ENCODE data around the gene KIF24.
"Not testable (repeated sequence)": the region's sequence is repeated elsewhere in the genome, so short reads cannot be mapped to it uniquely, and the experiment has no call there.

The KIF24 gene

DNA sequence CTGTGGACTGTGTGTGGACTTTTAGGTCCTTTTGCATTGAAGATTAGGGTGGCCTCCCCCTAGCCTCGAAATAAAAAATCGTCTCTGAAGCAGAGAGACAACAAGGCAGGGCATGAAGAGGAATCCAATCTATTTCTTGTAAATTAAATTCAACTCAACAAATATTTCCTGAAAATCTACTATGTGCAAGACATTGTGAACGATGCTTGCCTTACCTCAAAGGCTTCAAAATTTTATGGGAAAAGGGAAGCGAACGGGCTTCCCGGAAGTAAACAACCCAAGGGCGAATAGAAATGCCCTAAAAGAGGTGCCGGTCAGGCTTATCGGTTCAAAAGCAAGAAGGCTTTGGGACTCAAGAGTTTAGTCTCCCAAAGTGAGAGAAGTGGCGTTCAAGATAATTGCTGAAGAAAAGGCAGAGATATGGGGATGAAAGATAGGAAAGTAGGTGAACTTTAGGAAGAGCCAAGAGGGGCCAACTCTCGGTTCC lies 525 bp downstream of the KIF24 start:
- DNase-seq (ENCODE audit: low read depth), result no peak

DNA sequence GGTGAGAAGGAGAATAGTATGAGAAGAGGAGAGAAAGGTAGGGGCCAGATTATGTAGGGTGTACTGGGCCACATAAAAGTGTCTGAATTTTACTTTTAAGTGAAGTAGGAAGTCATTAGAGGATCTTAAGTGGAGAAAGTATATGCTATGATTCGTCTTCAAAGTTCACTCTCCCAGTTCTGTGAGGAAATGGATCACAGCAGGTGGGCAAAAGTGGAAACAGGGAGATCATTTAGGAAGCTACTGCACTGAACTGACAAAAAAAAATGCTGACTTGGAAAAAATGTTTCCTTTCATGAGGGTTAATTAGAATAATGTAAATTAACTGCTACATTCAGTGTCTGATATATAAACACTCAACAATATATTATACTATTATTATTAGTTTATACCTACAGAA lies 2.4 kb downstream of the KIF24 start:
- no peak for DNase-seq (ENCODE audit: low read depth)

DNA sequence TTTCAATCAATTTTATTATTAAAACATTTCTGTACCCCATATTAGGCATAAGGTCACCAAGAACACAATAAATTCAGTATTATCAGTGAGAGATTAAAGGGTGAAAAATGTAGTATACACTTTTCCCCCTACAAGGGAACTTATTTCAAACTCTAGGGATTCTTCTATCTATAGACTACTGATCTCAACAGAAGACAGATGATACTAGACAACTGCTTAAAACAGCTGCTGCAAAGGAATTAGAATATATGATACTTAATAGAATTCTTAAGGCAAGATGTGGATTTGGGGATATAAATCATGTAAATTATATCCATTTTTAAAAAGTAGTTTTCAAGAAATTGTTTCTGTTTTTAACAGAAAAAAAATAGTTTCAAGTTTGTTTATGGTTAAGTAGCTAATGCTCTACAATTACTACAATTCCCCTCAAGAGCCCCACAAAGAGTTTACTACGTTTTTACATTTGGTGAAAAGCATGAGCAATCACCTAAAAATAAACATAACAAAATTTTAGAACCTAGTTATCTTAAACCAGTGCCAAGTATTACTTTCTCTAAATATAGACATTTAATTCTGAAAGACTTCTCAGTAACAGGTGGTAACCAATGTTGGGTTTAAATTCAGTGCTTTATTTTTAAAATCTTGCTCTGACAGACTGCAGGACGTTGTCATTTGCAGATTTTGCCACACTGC lies 6.0 kb downstream of the KIF24 start:
- no peak for DNase-seq (ENCODE audit: low read depth)

DNA sequence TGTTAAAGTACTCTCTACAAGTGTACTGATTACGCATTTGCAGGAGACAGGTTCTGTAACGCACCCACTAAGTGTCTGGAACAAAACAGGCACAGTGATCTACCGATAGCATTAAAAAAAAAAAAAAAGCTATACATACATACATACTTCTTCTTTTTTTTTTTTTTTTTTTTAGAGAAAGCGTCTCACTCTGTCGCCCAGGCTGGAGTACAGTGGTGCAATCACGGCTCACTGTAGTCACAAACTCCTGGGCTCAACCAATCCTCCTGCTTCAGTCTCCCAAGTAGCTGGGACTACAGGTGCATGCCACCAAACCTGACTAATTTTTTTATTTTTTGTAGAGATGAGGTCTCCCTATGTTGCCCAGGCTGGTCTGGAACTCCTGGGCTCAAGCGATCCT lies 7.6 kb downstream of the KIF24 start:
- DNase-seq (ENCODE audit: low read depth), result no peak

DNA sequence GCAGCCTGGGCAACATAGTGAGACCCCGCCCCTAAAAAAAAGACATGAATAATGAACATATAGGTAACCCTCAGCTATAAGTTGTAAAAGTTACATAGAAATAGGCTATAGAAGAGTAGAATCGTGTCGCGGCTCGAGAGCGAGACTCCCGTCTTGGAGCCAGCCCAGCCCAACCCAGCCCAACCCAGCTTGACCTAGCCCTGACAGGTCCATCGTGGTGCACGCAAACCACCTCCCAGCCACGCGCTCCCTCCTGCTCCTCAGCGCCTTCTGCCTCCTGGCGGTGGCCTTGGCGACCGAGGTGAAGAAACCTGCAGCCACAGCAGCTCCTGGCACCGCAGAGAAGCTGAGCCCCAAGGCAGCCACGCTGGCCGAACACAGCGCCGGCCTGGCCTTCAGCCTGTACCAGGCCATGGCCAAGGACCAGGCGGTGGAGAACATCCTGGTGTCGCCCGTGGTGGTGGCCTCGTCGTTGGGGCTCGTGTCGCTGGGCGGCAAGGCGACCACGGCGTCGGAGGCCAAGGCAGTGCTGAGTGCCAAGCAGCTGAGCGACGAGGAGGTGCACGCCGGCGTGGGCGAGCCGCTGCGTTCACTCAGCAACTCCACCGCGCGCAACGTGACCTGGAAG lies 10.8 kb downstream of the KIF24 start:
- DNase-seq (ENCODE audit: low read depth), result no peak

DNA sequence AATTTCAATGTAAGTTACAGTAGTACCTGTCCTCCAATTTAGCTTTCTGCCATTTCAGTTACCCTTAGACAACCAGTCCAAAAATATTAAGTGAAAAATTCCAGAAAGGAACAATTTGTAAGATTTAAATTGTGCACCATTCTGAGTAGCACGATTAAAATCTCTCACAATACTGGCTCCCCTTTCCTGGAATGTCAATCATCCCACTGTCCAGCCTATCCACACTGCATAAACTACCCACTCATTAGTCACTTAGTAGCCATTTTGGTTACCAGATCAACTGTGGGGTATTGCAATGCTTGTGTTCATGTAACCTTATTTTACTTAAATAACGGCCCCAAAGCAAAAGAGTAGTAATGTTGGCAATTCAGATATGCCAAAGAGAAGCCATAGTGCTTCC lies 11.6 kb downstream of the KIF24 start:
- no peak for DNase-seq (ENCODE audit: low read depth)

DNA sequence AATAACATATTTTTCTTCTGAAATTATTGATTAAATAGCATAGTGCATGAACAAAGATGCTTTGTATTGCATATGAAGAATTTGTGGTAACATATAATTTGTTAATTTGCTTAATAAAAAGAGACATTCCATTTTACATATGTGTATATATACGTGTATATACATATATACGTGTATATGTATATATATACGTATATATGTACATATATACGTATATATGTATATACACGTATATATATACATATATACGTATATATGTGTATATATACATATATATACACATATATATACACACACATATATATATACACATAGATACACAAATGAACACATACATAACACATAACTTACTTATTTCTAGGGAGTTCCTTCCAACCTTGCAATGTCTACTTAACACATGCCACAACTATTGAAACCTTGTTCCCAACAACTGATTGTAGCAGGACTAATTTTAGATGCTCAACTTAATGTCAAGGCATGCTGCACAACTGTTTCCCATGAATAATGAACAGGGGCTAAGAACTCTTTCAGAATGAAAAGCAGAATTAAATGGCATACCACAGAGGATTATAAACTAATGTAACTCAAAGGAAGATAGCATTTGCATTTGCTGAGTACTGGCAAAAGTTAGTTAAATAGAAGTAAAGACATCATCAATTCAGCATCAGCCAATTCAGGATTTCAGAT lies 17.4 kb downstream of the KIF24 start:
- DNase-seq (ENCODE audit: low read depth), result no peak

DNA sequence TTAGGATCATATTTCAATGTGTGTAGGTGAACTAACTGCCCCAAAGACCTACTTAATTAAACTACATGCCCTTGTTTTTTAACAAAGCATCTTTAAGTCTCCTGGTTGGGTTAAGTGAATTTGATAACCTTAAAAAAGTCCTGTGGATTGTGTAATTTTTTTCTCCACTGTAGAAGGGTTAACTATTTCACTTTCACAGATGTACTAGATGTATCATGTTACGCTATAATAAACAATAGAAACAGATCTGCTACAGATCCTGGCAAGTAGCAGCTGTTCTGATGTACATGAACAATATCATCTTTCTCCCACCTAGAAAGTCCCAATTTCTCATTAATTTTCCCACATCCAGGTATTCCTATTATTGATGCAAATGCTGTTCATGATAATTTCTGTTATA lies 18.9 kb downstream of the KIF24 start:
- DNase-seq (ENCODE audit: low read depth), result no peak

DNA sequence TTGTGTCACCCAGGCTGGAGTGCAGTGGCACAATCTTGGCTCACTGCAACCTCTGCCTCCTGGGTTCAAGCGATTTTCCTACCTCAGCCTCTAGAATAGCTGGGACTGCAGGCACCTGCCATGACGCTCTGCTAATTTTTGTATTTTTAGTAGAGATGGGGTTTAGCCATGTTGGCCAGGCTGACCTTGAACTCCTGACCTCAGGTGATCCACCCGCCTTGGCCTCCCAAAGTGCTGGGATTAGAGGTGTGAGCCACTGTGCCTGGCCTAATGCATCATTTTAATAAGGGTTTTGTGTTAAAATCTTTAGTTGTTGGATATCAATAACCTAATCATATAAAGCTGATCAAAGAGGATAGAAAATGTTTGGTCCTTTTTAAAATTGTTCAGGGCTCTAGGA lies 20.8 kb downstream of the KIF24 start:
- DNase-seq (ENCODE audit: low read depth), result not testable (repeated sequence)

DNA sequence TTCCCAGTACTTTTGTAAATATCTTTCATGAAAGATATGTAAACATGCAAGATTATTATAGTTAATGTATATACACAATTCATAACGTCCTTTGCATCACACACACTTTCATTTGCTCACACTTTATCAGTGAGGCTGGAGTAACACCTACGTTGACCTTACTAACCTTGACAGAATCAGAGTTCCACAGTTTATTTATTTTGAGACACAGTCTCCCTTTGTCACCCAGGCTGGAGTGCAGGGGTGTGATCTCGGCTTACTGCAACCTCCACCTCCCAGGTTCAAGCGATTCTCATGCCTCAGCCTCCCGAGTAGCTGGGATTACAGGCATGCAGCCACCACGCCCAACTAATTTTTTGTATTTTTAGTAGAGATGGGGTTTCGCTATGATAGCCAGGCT lies 28.0 kb downstream of the KIF24 start:
- DNase-seq (ENCODE audit: low read depth), result not testable (repeated sequence)

DNA sequence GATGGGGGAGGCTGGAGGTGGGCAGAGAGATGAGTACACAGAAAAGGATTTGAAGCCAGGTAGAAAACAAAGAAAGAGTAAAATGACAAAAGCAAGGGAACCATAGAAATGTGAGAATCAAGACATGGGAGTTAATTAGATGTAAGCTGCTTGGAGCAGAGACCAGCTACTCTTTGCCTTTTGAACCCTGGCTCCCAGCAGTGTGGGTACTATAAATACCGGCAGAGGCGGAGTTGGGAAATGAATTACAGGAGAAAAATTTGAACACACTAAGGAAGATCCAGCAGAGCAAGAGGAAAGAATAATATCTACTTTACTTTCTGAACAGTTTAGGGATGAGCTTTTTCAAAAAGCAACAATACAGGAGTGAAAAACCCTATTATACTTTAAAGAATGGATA lies 36.5 kb downstream of the KIF24 start:
- no peak for DNase-seq (ENCODE audit: low read depth)

DNA sequence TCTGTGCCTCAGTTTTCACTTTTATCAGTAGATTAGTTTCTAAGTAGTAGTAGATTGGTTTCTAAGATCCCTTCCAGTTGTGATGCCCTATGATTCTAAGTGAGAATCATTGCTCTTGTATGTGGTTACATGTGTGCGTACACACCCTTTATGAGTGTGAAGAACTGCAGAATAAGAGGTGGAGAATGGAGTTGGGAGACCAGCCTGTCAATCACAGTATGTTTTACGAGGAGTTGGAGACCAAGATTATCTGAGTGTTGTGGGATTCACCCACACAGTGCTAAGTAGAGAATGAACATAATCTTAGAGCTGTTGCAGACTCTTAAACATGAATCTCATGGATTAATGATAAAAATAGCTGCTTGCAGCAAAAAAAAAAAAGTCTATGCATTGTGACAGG lies 37.6 kb downstream of the KIF24 start:
- DNase-seq (ENCODE audit: low read depth), result no peak

DNA sequence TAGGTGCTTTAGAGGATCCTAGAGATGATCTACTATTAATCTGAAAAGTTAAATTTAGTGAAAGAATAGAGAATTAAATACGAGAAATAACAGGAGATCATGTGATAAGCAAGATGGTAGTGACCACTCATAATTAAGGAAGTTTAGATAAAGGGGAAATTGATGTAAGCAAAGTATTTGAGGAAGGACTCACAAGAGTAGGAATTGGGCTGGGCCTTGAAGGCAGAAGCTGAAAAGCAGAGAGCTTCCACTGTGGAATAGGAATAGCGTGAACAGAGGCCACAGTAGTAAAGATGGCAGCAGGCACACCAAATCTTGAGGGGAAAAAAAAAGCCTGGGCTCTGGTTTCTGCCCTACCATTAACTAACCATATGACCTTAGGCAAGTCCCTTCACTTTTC lies 38.0 kb downstream of the KIF24 start:
- DNase-seq (ENCODE audit: low read depth), result no peak

DNA sequence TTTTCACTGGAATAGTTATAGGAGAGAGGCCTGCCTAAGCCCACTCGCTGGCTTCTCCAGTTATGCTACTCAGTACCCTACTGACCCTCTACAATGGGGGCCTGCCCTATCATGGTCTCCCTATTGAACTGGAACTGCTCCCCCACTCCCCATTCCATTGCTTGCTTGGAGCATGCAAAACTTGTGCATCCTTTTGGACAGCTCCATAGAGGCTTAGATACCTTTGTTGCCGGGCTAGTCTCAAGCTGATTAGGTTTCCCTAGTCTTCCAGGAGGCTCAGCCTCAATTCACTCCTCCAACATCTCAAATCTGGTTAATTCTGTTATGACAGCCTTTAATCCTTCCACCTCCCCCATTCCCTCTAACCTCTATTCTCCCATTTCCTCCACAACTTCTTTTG lies 39.9 kb downstream of the KIF24 start:
- no peak for DNase-seq (ENCODE audit: low read depth)

DNA sequence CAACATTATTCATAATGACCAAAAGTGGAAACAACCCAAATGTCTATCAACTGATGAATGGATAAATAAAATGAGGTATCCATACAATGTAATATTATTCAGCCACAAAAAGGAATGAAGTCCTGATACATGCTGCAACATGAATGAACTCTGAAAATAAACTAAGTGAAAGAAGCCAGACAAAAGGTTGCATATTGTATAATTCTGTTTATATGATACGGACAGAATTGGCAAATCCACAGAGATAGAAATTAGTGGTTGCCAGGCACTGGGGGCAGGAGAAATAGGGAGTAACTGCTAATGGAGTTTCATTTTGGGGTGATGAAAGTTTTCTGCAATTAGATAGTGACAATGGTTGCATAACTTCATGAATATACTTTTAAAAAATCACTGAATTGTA lies 47.0 kb downstream of the KIF24 start:
- no peak for DNase-seq (ENCODE audit: low read depth)

DNA sequence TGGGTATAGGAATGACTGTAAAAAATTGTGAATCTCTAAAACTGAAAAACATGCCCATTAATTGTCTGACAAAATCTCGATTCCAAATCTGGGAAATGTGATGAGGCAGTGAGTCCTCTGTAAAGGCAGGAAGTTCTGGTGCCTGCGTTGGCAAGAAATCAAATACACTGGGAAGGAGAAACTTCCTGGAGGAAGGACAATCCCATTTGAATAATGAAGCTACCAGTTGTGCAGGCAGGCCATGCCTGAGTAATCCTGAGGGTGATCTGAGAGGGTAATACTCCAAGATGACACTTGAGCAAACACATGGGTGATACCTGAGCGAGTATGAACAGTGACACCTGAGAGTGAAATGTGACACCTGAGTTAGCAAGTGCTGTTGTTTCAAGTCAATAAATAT lies 49.7 kb downstream of the KIF24 start:
- no peak for DNase-seq (ENCODE audit: low read depth)

Data from activated T-cell treated with anti-CD3 and anti-CD28 coated beads for 1 hour (primary cell).